ENCODE results near the gene TRIO.

Gene TRIO

DNA sequence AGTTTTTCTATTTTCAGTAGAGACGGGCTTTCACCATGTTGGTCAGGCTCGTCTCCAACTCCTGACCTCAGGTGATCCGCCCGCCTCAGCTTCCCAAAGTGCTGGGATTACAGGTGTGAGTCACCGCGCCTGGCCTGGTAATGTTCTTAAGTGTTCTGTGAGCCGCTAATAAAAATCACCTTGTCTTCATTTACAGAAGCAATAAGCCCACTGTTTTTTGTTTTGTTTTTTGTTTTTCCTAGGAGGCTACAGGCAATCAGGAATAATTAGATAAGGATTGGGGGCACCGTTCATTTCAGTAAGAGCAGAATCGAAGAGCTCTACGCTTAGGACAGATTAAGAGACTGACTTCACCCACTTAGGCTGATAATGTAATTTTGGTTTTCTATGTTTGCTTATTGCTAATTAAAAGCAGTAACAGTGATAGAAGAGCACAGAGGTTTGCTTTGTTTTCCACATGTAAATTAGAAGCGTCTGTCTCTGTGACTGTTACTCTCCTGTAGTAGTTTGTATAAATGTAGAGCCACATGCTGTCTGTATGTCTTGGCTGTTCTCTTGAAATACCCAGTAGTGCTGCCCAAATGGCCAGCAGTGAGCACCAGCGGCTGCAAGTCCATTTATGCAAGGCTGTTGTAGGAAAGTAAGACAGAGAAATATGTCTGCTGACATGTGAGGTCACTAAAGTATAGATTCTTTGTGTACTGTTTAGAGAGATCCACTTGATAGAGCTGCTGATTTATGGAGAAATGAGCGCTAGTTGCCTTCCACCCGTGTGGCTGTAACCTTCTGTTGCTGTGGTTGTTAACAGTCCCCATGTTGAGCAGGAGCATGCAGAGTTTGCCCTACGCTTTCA is 30.5 kb downstream of the TRIO start:
- H3K27me3 ChIP-seq (ENCODE audit: control insufficient read depth in 2 of 2, insufficient read depth in 2 of 2, low read length in 2 of 2), result no peaks in the 10 kb centered on the region
- no peak overlapping the region for H3K9ac ChIP-seq (ENCODE audit: low read depth in 1 of 2, low read length in 2 of 2)
- H3K9me3 ChIP-seq (ENCODE audit: control insufficient read depth in 2 of 2, low read length in 2 of 2), result no peaks in the 10 kb centered on the region
- H3K36me3 ChIP-seq (ENCODE audit: control insufficient read depth in 2 of 2, insufficient read depth in 2 of 2, low read length in 2 of 2), result no peaks in the 10 kb centered on the region
- H3K27ac ChIP-seq (ENCODE audit: low read depth in 2 of 2, low read length in 2 of 2), result no peak overlapping the region
- peak overlapping the region in 1 of 2 donors; percentile 1 for H3K4me3 ChIP-seq (ENCODE audit: low read length in 2 of 2)
- peaks cover 3 to 22% of the 10 kb centered on the region in 2 donors for H3K4me1 ChIP-seq (ENCODE audit: control insufficient read depth in 2 of 2, insufficient read depth in 2 of 2, low read length in 2 of 2)

DNA sequence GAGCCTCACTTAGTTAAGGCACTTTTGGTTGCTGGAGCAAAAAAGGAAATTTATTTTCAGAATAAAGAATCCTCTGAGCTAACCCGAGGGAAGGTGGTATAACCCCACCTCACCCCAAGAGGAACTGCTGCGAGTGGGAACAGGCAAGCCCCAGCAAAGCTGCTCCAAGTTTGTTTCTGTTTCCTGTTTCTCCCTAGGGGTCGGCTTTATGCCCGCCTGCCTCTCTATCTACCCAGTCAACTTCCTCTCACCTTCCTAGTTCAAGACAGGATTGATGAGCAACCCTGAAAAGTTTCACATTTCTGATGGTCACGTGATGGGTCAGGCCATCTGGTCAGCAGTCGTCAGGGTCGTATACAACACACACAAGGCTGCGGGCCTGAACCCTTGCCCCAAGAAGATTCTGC is 31.1 kb downstream of the TRIO start:
- Histone ChIP-seq H3K9me3 (ENCODE audit: control insufficient read depth in 2 of 2, low read length in 2 of 2) (no peaks in the 10 kb centered on the region), H3K4me3 (ENCODE audit: low read length in 2 of 2) (peak overlapping the region in 1 of 2 donors; percentile 1), H3K27me3 (ENCODE audit: control insufficient read depth in 2 of 2, insufficient read depth in 2 of 2, low read length in 2 of 2) (no peaks in the 10 kb centered on the region), H3K4me1 (ENCODE audit: control insufficient read depth in 2 of 2, insufficient read depth in 2 of 2, low read length in 2 of 2) (peaks cover 0 to 22% of the 10 kb centered on the region in 2 donors), H3K9ac (ENCODE audit: low read depth in 1 of 2, low read length in 2 of 2) (no peak overlapping the region), H3K27ac (ENCODE audit: low read depth in 2 of 2, low read length in 2 of 2) (peak overlapping the region in 1 of 2 donors; percentile 18), H3K36me3 (ENCODE audit: control insufficient read depth in 2 of 2, insufficient read depth in 2 of 2, low read length in 2 of 2) (no peaks in the 10 kb centered on the region)

DNA sequence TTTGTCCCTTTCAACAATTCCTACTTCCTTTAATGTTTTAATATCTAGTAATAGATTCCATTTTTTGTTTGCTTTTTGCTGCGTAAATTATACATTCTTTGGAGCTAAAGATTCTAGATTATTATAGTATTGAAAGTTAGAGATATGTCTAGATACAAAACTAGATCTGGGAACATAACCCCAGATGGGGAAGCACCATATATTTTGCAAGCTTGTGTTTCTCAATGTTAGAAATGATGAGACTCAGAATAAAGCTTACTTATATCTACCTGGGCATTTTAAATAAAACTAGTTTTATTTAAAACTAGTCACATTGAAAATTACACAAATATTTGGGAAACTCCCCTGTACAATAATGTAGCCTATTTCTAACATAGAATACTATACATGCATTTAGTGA is 32.2 kb downstream of the TRIO start:
- Histone ChIP-seq H3K4me1 (ENCODE audit: control insufficient read depth in 2 of 2, insufficient read depth in 2 of 2, low read length in 2 of 2) (peaks cover 0 to 25% of the 10 kb centered on the region in 2 donors), H3K9ac (ENCODE audit: low read depth in 1 of 2, low read length in 2 of 2) (no peak overlapping the region), H3K27me3 (ENCODE audit: control insufficient read depth in 2 of 2, insufficient read depth in 2 of 2, low read length in 2 of 2) (no peaks in the 10 kb centered on the region)

DNA sequence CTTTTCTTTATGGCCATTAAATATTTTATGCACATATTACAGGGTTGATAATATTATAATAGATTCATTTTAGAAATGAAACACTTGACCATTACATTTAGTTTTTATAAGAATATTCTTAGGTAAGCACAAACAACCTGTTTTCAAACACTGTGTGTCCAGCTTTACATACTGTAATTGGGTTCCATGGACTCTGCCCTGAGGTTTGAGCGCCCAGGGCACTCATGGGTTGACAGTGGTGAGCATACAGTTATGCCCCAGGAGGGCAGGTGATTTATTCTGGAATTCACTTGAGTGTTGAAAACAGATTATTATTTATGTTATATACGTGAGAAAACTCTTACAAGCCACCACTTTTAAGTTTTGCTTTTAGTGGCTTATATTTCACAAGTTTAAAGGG is 33.7 kb downstream of the TRIO start:
- Histone ChIP-seq H3K4me3 (ENCODE audit: low read length in 2 of 2) (no peak overlapping the region), H3K4me1 (ENCODE audit: control insufficient read depth in 2 of 2, insufficient read depth in 2 of 2, low read length in 2 of 2) (peaks cover 0 to 21% of the 10 kb centered on the region in 2 donors), H3K27ac (ENCODE audit: low read depth in 2 of 2, low read length in 2 of 2) (no peak overlapping the region), H3K9ac (ENCODE audit: low read depth in 1 of 2, low read length in 2 of 2) (no peak overlapping the region), H3K27me3 (ENCODE audit: control insufficient read depth in 2 of 2, insufficient read depth in 2 of 2, low read length in 2 of 2) (no peaks in the 10 kb centered on the region), H3K36me3 (ENCODE audit: control insufficient read depth in 2 of 2, insufficient read depth in 2 of 2, low read length in 2 of 2) (no peaks in the 10 kb centered on the region), H3K9me3 (ENCODE audit: control insufficient read depth in 2 of 2, low read length in 2 of 2) (no peaks in the 10 kb centered on the region)

More for the DNA sequence above, 32.2 kb downstream of the TRIO start:
- H3K4me3 ChIP-seq (ENCODE audit: low read length in 2 of 2), result no peak overlapping the region
- H3K9me3 ChIP-seq (ENCODE audit: control insufficient read depth in 2 of 2, low read length in 2 of 2), result no peaks in the 10 kb centered on the region
- H3K36me3 ChIP-seq (ENCODE audit: control insufficient read depth in 2 of 2, insufficient read depth in 2 of 2, low read length in 2 of 2), result no peaks in the 10 kb centered on the region
- no peak overlapping the region for H3K27ac ChIP-seq (ENCODE audit: low read depth in 2 of 2, low read length in 2 of 2)

DNA sequence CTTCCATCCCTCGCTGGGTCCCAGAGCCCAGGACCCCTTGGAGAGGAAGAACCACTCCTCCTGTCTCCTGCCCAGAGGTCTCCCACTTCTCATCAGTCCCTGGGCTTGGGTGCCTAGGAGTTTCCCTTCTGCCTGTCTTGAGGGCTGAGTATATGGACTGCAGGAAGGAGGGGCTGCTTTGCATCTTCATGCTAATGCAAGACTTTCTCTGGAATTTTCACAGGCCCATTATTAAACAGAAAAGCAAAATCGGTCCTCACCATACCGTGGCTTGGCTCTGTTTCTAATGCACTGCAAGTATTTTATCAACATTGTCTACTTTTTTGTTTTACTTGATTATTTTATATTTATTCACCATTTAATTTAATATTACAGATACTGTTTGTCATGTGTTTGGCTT is 34.5 kb downstream of the TRIO start:
- no peak overlapping the region for H3K9ac ChIP-seq (ENCODE audit: low read depth in 1 of 2, low read length in 2 of 2)
- no peak overlapping the region for H3K4me3 ChIP-seq (ENCODE audit: low read length in 2 of 2)
- H3K27ac ChIP-seq (ENCODE audit: low read depth in 2 of 2, low read length in 2 of 2), result no peak overlapping the region
- no peaks in the 10 kb centered on the region for H3K27me3 ChIP-seq (ENCODE audit: control insufficient read depth in 2 of 2, insufficient read depth in 2 of 2, low read length in 2 of 2)
- no peaks in the 10 kb centered on the region for H3K36me3 ChIP-seq (ENCODE audit: control insufficient read depth in 2 of 2, insufficient read depth in 2 of 2, low read length in 2 of 2)
- H3K9me3 ChIP-seq (ENCODE audit: control insufficient read depth in 2 of 2, low read length in 2 of 2), result no peaks in the 10 kb centered on the region
- H3K4me1 ChIP-seq (ENCODE audit: control insufficient read depth in 2 of 2, insufficient read depth in 2 of 2, low read length in 2 of 2), result peaks cover 0 to 20% of the 10 kb centered on the region in 2 donors

DNA sequence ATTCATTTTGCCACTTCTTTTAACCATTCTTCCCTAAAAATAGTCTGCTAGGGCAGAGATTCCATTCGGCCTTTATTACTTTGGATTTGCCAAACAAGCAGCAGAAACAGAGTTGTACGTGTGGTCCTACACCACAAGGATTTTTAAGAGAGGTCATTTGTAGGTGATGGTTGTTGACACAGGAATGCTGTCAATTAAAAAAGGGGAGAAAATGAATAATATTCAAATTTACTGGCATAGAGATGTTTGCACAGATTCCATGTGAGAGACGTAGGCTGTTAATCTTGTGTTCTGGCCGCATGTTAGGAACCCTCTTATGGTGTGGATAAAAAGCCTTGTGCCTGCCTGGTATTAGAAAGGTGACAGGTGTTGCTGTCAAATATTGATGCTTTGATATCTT is 34.9 kb downstream of the TRIO start:
- peaks cover 4 to 18% of the 10 kb centered on the region in 2 donors for H3K4me1 ChIP-seq (ENCODE audit: control insufficient read depth in 2 of 2, insufficient read depth in 2 of 2, low read length in 2 of 2)

DNA sequence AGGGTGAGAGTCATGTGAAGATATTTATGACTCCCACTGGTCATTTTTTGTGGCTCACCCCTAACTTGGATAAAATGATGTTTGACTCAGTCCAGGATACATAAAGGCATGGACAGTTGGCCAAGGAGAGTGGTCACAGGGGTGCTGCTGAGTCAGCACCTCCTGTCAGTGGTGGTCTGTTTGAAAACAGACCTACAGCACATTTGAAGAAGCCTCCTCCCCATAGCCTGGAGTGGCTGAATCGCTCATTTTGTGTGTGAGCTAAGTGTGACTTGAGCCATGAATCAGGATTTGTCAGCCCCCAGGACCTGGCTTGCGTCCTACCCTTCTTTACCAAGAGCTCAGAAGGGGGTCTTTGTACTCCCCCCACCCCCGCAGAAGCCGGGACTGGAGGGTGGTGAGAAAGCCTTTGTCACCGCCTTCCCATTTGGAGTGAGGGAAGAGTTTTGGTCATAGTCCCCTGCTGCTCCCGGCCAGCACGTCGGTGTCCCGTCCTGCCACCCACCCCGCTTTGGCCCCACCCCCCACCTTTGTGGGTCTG is 35.6 kb downstream of the TRIO start:
- Histone ChIP-seq H3K27me3 (ENCODE audit: control insufficient read depth in 2 of 2, insufficient read depth in 2 of 2, low read length in 2 of 2) (no peaks in the 10 kb centered on the region), H3K4me1 (ENCODE audit: control insufficient read depth in 2 of 2, insufficient read depth in 2 of 2, low read length in 2 of 2) (peaks cover 5 to 15% of the 10 kb centered on the region in 2 donors), H3K9ac (ENCODE audit: low read depth in 1 of 2, low read length in 2 of 2) (no peak overlapping the region), H3K4me3 (ENCODE audit: low read length in 2 of 2) (no peak overlapping the region), H3K27ac (ENCODE audit: low read depth in 2 of 2, low read length in 2 of 2) (no peak overlapping the region), H3K9me3 (ENCODE audit: control insufficient read depth in 2 of 2, low read length in 2 of 2) (no peaks in the 10 kb centered on the region), H3K36me3 (ENCODE audit: control insufficient read depth in 2 of 2, insufficient read depth in 2 of 2, low read length in 2 of 2) (no peaks in the 10 kb centered on the region)

More for the DNA sequence above, 34.9 kb downstream of the TRIO start:
- no peaks in the 10 kb centered on the region for H3K36me3 ChIP-seq (ENCODE audit: control insufficient read depth in 2 of 2, insufficient read depth in 2 of 2, low read length in 2 of 2)
- H3K27ac ChIP-seq (ENCODE audit: low read depth in 2 of 2, low read length in 2 of 2), result no peak overlapping the region
- H3K4me3 ChIP-seq (ENCODE audit: low read length in 2 of 2), result no peak overlapping the region
- H3K9ac ChIP-seq (ENCODE audit: low read depth in 1 of 2, low read length in 2 of 2), result no peak overlapping the region
- no peaks in the 10 kb centered on the region for H3K9me3 ChIP-seq (ENCODE audit: control insufficient read depth in 2 of 2, low read length in 2 of 2)
- no peaks in the 10 kb centered on the region for H3K27me3 ChIP-seq (ENCODE audit: control insufficient read depth in 2 of 2, insufficient read depth in 2 of 2, low read length in 2 of 2)

DNA sequence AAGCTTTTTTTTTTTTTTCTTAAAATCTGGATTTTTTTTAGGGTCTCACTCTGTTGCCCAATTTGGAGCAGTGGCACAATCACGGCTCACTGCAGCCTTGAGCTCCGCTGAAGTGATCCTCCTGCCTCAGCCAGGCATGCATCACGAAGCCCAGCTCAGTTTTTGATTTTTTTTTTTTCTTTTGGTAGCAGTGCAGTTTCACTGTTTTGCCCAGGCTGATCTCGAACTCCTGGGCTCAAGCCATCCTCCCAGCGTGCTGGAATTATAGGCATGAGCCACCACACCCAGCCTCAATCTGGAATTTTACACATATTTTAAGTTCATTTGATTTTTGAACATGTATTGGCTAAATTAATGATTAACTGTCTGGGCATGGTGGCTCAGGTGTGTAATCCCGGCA is 36.3 kb downstream of the TRIO start:
- Histone ChIP-seq H3K4me1 (ENCODE audit: control insufficient read depth in 2 of 2, insufficient read depth in 2 of 2, low read length in 2 of 2) (peaks cover 5 to 10% of the 10 kb centered on the region in 2 donors), H3K27ac (ENCODE audit: low read depth in 2 of 2, low read length in 2 of 2) (no peak overlapping the region), H3K27me3 (ENCODE audit: control insufficient read depth in 2 of 2, insufficient read depth in 2 of 2, low read length in 2 of 2) (no peaks in the 10 kb centered on the region), H3K4me3 (ENCODE audit: low read length in 2 of 2) (no peak overlapping the region), H3K36me3 (ENCODE audit: control insufficient read depth in 2 of 2, insufficient read depth in 2 of 2, low read length in 2 of 2) (no peaks in the 10 kb centered on the region), H3K9me3 (ENCODE audit: control insufficient read depth in 2 of 2, low read length in 2 of 2) (no peaks in the 10 kb centered on the region), H3K9ac (ENCODE audit: low read depth in 1 of 2, low read length in 2 of 2) (no peak overlapping the region)

DNA sequence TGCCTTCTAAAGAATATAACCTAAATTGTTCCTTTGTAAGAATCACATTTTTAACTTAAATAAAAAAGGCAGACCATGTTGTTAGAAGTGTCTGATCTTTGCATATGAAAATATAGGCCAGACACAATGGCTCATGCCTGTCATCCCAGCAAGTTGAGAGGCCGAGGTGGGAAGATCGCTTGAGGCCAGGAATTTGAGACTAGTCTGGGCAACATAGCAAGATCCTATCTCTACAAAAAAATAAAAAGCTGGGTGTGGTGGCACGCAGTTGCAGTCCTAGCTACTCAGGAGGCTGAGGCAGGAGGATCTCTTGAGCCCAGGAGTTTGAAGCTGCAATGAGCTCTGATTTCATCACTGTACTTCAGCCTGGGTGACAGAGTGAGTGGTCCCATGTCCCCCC is 37.3 kb downstream of the TRIO start:
- Histone ChIP-seq H3K27ac (ENCODE audit: low read depth in 2 of 2, low read length in 2 of 2) (no peak overlapping the region), H3K4me1 (ENCODE audit: control insufficient read depth in 2 of 2, insufficient read depth in 2 of 2, low read length in 2 of 2) (peaks cover 9 to 15% of the 10 kb centered on the region in 2 donors), H3K27me3 (ENCODE audit: control insufficient read depth in 2 of 2, insufficient read depth in 2 of 2, low read length in 2 of 2) (no peaks in the 10 kb centered on the region), H3K36me3 (ENCODE audit: control insufficient read depth in 2 of 2, insufficient read depth in 2 of 2, low read length in 2 of 2) (no peaks in the 10 kb centered on the region), H3K9me3 (ENCODE audit: control insufficient read depth in 2 of 2, low read length in 2 of 2) (no peaks in the 10 kb centered on the region), H3K9ac (ENCODE audit: low read depth in 1 of 2, low read length in 2 of 2) (no peak overlapping the region), H3K4me3 (ENCODE audit: low read length in 2 of 2) (no peak overlapping the region)

DNA sequence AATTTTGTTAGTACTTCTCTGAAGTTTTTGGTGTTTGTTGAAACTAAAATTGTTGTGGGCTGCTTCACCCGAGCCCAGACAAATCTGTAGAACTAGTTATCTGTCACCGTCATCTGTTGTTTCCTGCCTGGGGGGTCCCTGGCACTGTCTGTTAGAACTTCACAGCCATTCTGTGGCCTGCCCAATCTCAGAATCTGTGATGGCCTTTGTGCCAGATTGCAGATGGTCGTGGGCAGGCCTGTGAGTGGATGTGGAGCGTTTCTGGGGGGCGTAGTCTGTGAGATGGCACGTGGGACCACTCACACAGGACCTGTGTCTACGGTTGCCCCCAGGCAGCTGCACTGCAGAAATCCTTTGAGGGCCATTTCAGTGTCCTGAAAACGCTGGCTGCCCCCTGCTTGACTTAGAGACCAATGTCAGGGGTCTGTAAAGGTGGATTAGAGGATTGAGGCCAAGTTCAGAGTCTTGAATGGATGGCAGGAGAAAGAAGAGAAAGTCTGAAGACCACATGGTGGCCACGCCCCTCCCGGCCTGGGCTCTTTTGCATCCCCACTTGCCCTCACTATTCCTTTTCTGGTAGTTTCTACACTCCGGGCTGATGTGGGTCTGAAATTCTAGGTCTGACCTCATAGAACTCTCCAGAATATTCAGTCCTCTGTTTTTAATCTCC is 38.3 kb downstream of the TRIO start:
- H3K27ac ChIP-seq (ENCODE audit: low read depth in 2 of 2, low read length in 2 of 2), result no peak overlapping the region
- H3K4me3 ChIP-seq (ENCODE audit: low read length in 2 of 2), result no peak overlapping the region
- H3K9ac ChIP-seq (ENCODE audit: low read depth in 1 of 2, low read length in 2 of 2), result no peak overlapping the region
- no peaks in the 10 kb centered on the region for H3K36me3 ChIP-seq (ENCODE audit: control insufficient read depth in 2 of 2, insufficient read depth in 2 of 2, low read length in 2 of 2)
- peaks cover 12 to 16% of the 10 kb centered on the region in 2 donors for H3K4me1 ChIP-seq (ENCODE audit: control insufficient read depth in 2 of 2, insufficient read depth in 2 of 2, low read length in 2 of 2)
- no peaks in the 10 kb centered on the region for H3K27me3 ChIP-seq (ENCODE audit: control insufficient read depth in 2 of 2, insufficient read depth in 2 of 2, low read length in 2 of 2)
- no peaks in the 10 kb centered on the region for H3K9me3 ChIP-seq (ENCODE audit: control insufficient read depth in 2 of 2, low read length in 2 of 2)
